Measurements from ENCODE around the gene GSTM4. TPM values are rescaled to one million over a fixed set of nuclear protein-coding genes. Genes with fewer than 3 reads are reported as not detected.

GSTM4 gene
- total and polyA plus RNA-seq, 2 of the 4 experiments (the other 2 are of a cell fraction), result 10.4 to 37.8 TPM

GRCh38 chr1:109627692-109628399, 28.1 kb upstream of the GSTM4 start (continued):
- TF ChIP-seq MXI1 (IDR thresholded peaks at IDR 0.05; ENCODE audit: borderline replicate concordance, low read depth, low read length), result no peak

GRCh38 chr1:109628540-109629321, 27.2 kb upstream of the GSTM4 start:
- H4K20me1 ChIP-seq (ENCODE audit: insufficient read depth, low read length), result peaks cover 38% of the 10 kb centered on the region
- TF ChIP-seq POLR2A (IDR thresholded peaks at IDR 0.05; ENCODE audit: low read depth, low read length) (no peak), CEBPB (IDR thresholded peaks at IDR 0.05; ENCODE audit: low read depth, low read length) (no peak), RCOR1 (IDR thresholded peaks at IDR 0.05; ENCODE audit: insufficient replicate concordance, low read length) (no peak), RFX5 (IDR thresholded peaks at IDR 0.05; ENCODE audit: low read depth, low read length) (no peak), NFE2L2 (IDR thresholded peaks at IDR 0.05; ENCODE audit: low read depth, low read length) (no peak), BHLHE40 (IDR thresholded peaks at IDR 0.05; ENCODE audit: low read depth, low read length) (no peak), MAFK (IDR thresholded peaks at IDR 0.05; ENCODE audit: low read depth, low read length) (no peak), CHD1 (IDR thresholded peaks at IDR 0.05; ENCODE audit: low read depth, low read length) (no peak), CTCF (conservative IDR thresholded peaks at IDR 0.05; ENCODE audit: low read depth, low read length) (no peak), MAZ (IDR thresholded peaks at IDR 0.05; ENCODE audit: borderline replicate concordance, low read depth, low read length) (no peak), MXI1 (IDR thresholded peaks at IDR 0.05; ENCODE audit: borderline replicate concordance, low read depth, low read length) (no peak), FOS (IDR thresholded peaks at IDR 0.05; ENCODE audit: low read depth, low read length) (no peak), RAD21 (IDR thresholded peaks at IDR 0.05; ENCODE audit: low read length) (no peak)

More at GRCh38 chr1:109628540-109629321, 27.2 kb upstream of the GSTM4 start:
- Histone ChIP-seq H3K79me1 (ENCODE audit: low read depth in 1 of 2, low read length in 2 of 2) (peaks cover 24 to 63% of the 10 kb centered on the region in 2 experiments), H4K8ac (ENCODE audit: low read depth in 2 of 2, low read length in 2 of 2) (no peak overlapping the region), H2BK120ac (ENCODE audit: low read depth, low read length) (no peak overlapping the region), H2BK15ac (ENCODE audit: low read depth, low read length) (no peak overlapping the region), H3K9me3 (ENCODE audit: control insufficient read depth, insufficient read depth, low read length) (no peaks in the 10 kb centered on the region), H2AFZ (replicated peaks; ENCODE audit: low read length, poor library complexity) (no peak overlapping the region), H2BK20ac (ENCODE audit: low read depth, low read length) (no peak overlapping the region), H3K27me3 (ENCODE audit: control insufficient read depth, insufficient read depth, low read length) (no peaks in the 10 kb centered on the region), H4K5ac (ENCODE audit: low read depth, low read length) (no peak overlapping the region), H3K4me3 (ENCODE audit: insufficient read depth, low read depth, low read length) (no peak overlapping the region), H2AK5ac (ENCODE audit: low read depth, low read length) (no peak overlapping the region), H3K9me1 (ENCODE audit: insufficient read depth, low read length) (peaks cover 2% of the 10 kb centered on the region; the same call in 1 of the 2 replicates), H3K18ac (ENCODE audit: low read depth, low read length) (no peak overlapping the region), H3K4me1 (ENCODE audit: control insufficient read depth, insufficient read depth, low read length) (peaks cover 10% of the 10 kb centered on the region), H3K56ac (ENCODE audit: extremely low read depth, insufficient read depth, low read length) (no peak overlapping the region), H3K27ac (ENCODE audit: insufficient read depth, low read length) (no peak overlapping the region; the same call in 1 of the 2 replicates), H3K36me3 (ENCODE audit: control insufficient read depth, insufficient read depth, low read length) (peaks cover 68% of the 10 kb centered on the region), H3K23ac (ENCODE audit: low read depth, low read length) (no peak overlapping the region), H3K4ac (ENCODE audit: low read depth, low read length) (no peak overlapping the region), H2BK5ac (ENCODE audit: low read depth, low read length, poor library complexity, severe bottlenecking) (no peak overlapping the region), H4K91ac (ENCODE audit: insufficient read depth, low read depth, low read length) (no peak overlapping the region), H3K14ac (replicated peaks; ENCODE audit: low read depth, low read length) (no peak overlapping the region), H3K9ac (ENCODE audit: low read depth, low read length) (no peak overlapping the region), H2AK9ac (replicated peaks; ENCODE audit: low read depth, low read length, poor library complexity) (no peak overlapping the region), H3K4me2 (ENCODE audit: low read depth, low read length) (no peak overlapping the region)
- in situ Hi-C loops (cut with MboI; ENCODE audit: low sequenced_read_pairs) (no loop called here), intact Hi-C loops (cut with micrococcal nuclease) (loop anchor here (10.0 kb wide), 1 partner anchor 344 kb away; the partner anchor contains the start of gene PSRC1), dilution Hi-C loops (cut with HindIII; ENCODE audit: low sequenced_read_pairs, unreplicated experiment) (no loop called here)
- no TSS peak for BruUV-seq (replicated peaks)
- ChIA-PET CTCF (no interaction called here), POLR2A (ENCODE audit: unreplicated experiment) (interaction anchor here (1.5 kb wide), 1 partner anchor 81 kb away, joined by 4 read pairs; the partner anchor contains the start of gene GNAI3)
- DNase-seq (peak; percentile 59), ATAC-seq (ENCODE audit: low read depth) (no peak)
- 100% methylated on average over 1 of the region's 23 CpGs; no CpG with 5 or more reads in 1 of the 2 experiments for WGBS, 2 experiments (ENCODE audit: extremely low coverage in 2 of 2, insufficient read length in 1 of 2)
